CD4-positive, alpha-beta T cell treated with Interferon alpha-2 for 1 hour (primary cell): ENCODE measurements around the gene NCEH1.

ENCODE experiments used
- DNase-seq, 2 donors: peaks; one replicate each; pipeline ENCODE4 v3.0.0-alpha.2; 2020 to 2022

NCEH1 gene

GRCh38 chr3:172608575-172608974 is 102.3 kb downstream of the NCEH1 start:
- DNase-seq, result no peak

DNA sequence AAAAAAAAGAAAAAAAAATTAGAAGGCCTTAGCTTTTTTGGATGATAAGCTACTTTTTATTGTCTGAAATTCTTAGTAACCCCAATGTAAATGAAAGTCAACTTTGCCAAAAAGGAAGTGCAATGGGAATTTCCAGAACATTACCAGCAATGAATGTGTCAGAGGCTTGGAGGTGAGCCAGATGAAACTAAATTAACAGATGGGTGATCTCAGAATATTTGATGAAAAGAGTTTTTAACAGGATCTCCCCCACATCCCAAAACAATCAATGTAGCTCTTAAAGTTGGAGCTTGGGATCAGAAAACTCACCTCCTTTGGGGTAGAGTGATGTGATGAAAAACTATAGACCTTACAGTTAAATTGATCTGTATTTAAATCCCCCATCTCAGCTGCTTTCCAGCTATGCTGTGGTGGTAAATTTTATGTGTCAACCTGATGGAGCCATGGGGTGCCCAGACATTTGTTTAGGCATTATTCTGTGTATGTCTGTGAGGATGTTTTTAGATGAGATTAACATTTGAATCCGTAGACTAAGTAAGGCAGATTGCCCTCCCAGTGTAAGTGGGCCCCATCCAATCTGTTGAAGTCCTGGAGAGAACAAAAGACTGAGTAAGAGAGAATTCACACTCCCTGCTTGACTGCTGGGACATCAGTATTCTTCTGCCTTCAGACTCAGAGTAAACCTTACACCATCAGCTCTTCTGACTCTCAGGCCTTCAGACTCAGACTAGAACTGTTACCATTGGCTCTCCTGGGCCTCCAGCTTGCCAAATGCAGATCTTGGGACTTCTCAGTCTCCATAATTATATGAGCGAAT is 103.4 kb downstream of the NCEH1 start:
- no peak for DNase-seq

DNA sequence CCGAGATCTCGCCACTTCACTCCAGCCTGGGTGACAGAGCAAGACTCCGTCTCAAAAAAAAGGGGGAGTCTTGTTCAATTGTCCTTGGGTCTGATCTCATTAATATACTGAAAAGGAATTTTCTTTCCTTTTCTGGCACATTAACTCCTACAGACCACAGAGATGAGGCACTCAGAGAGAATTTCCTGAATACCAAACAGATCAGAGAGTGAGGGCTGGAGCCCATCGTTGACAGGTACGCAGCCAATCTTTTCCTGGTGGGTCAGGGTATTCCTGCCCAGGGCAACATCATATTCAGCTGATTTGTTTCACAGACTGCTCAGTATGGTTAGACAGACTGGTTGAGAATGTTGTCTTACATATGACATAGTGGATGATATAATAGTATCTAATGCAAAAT is 104.8 kb downstream of the NCEH1 start:
- DNase-seq, result no peak

DNA sequence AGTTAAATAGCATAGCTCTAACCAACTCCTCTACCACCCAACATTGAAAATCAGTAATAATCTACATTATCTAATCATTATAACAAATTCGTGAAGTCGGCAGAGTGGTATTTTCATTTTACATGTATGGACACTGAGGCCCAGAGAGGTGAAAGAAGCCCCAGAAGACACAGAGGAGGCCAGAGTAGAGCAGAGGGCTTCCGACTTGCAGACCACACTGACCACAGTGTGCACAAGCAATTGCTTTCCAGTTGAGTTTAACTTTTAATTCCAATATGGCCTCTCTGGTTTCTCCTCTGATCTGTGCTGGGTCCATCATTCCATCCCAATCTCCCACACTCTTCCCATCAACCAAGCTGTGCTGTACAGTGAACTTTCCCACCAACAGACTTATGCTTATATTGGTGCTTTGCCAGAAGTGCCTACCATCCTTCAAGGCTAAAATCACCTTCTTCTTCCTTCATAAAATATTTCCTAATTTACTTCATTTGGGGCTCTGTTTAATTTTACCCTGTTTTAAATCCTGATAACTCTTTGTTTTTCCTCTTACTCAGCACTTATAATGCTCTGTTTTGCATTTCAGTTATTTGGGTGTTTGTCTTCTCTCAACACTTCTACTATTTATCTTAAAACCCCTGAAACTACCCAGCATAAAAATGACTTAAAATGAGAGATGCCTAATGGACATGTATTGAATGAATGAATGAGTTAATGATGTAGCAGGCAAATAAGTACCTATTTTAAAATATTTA is 105.8 kb downstream of the NCEH1 start:
- no peak for DNase-seq

- DNase-seq, result no peak
Observed at GRCh38 chr3:172601066-172601832, 109.6 kb downstream of the NCEH1 start.

- no peak for DNase-seq
Observed at GRCh38 chr3:172600644-172601065, 110.2 kb downstream of the NCEH1 start.

GRCh38 chr3:172598904-172599303 is 112.0 kb downstream of the NCEH1 start:
- DNase-seq, result no peak

DNA sequence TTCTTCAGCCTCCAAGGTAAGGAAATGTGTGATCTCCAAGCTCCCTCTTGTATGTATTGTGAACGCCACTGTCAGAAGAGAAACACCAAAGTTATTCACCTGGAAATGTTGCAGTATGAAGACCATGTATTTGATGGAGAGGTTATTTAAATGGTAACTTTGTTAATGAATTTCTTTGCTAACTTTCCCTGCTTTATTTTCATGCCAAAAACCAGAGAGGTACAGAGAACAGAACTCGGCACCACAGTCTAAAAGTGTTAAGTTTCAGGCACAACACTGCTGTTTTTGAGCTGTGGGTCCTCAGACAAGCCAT is 114.5 kb downstream of the NCEH1 start:
- no peak for DNase-seq

DNA sequence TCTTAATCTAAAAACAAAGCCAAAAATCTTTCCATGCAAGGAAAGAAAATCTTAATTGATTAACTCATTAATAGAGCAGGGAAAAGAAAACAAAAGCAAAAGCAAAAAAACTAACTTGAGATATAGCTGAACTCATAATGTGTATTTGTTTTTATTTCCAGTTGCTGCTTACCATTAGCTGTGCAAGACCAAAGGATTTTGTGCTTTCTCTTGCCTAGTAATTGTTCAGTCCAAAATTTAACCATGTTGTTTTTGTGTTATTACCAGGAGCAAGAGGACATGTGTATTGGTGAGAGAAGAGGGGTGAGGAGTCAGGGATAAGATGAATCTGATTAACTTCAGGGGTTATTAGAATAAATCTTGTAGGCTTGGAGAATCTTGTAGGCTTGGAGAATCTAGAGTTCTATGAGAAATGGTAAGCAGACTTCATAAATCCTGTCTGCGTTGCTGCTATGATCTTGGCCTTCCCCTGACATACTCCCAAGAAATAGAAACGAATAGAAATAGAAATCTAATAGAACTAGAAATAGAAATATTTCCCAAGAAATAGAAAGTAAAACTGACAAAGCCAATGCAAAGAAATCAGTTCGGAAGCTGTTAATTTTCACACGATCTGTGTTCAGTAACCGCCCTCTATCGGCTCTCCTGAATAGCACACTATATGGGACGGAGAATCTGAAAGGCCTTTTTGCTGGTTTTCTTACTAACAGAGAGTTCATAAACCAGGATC is 115.0 kb downstream of the NCEH1 start:
- peak; percentile 69 to 88 for DNase-seq

DNA sequence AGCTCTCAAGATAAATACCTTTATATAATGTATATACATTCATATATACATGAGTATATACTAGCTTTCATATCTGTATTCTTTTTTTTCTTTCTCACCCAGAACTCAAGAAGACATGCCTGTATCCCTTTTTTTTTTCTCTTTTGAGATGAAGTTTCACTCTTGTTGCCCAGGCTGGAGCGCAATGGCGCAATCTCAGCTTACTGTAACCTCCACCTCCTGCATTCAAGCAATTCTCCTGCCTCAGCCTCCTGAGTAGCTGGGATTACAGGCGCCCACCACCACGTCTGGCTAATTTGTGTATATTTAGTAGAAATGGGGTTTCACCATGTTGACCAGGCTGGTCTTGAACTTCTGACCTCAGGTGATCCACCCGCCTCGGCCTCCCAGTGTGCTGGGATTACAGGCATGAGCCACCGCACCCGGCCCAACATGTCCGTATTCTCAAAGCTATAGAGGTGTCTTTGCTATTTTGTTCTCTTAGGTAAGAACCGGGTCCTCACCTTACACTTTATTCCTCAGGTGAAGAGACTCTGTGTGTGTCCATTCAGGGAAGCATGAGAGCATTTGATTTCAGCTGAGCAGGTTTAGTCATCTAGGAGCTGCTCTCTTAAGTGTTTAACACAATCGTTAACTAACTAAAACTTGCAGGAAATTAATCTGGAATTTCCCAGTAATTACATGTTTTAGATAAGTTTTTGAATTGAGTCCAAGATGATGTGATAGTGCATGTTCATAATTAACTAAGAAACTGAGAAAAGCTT is 115.8 kb downstream of the NCEH1 start:
- peak in 1 of 2 donors; percentile 44 for DNase-seq

DNA sequence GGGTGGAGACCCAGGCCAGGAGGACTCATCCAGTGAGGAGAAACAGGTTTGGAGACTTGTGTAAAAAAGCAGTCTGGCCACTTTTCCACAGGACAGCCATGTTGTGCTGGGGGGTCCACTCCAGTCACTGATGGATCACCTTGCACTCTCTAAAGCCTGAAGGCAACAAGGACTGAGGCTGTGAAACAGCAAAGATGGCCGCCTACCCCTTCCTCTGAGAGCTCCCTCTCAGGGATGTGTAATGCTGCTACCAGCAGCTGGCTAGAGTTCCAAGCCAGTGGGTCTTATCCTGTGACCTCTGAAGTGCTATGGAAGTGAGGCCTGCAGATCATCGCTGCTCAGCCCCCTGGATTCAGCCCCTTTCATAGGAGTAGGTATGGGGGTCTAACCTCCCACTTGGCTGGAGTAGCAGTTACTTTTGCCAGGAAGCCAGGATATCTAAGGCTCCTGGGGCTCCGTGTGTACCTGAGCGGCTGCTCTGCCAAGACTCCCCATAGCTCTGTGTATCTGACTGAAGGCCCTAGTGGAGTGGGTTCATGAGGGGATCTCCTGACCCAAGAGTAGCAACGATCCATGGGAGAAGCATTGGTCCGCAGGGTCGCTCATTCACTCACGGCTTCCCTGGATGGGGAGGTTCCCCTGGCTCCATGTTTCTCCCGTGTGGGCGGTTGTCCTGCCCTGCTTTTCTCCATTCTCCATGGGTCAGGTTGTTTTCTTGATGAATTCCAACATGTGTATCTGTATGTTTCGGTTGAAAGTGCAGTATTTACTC is 117.8 kb downstream of the NCEH1 start:
- DNase-seq, result peak in 1 of 2 donors; percentile 33

DNA sequence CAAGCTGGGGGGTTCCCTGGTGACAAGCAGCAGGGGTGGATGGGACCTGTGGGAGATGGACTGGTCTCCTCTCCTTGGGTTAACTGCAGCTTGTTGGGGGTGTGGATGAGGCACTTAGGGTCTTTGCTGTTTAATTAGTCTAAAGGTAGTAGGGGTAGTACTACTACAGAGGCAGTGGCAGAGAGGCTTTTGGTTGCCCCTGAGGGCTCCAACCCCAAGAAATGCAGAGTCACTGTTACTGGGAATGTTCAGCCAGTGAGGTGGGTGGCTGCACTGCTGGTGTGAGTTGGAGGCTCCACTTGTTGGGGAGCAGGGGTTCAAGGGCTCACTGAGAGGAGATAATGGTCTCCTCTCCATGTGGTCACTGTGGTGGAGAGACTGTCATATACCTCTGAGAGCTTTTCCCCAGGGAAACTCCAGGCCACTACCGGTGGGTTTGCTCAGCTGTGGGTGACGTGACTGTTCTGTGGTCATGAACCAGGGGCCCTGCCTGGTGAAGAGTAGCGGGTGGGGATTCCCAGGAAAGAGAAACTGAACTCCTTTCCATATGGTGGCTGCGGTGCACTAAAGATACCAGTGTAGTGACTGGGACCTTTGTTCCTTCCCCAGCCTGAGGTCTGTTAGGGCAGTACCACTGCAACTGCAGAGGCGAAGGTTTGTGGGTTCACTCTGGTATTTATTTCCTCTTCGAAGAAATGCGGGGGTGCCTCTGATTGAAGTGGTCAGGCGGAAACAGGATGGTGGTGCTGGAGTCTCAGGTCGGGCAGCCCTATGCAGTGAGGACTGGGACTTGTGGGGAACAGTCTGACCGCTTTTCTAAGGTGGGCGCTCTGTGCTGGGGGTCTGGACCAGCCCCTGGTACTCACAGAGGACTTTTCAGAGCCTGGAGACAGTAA is 118.7 kb downstream of the NCEH1 start:
- peak; percentile 91 to 94 for DNase-seq

GRCh38 chr3:172591125-172591605 is 119.7 kb downstream of the NCEH1 start:
- peak in 1 of 2 donors; percentile 29 for DNase-seq

DNA sequence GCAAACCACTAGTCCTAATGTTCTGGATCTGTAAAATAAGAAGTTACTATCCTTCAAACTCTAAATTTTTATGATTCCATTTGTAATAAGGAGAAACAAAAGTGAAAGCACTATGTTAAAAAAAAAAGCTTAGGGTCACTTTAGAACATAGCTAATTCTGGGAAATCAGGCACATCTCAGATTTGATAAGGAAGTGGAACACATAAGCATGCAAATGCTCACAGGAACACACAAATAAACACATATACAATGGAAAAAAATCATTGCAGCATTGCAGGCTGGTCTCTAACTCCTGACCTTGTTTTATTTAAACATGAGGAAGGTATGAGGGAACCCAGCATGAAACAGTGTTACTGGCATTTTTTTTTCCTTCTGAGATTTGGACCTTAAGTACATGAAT is 124.4 kb downstream of the NCEH1 start:
- peak in 1 of 2 donors; percentile 70 for DNase-seq

- peak in 1 of 2 donors; percentile 24 for DNase-seq
Observed at GRCh38 chr3:172585954-172586353, 124.9 kb downstream of the NCEH1 start.

GRCh38 chr3:172582712-172583111 is 128.2 kb downstream of the NCEH1 start:
- DNase-seq, result no peak

DNA sequence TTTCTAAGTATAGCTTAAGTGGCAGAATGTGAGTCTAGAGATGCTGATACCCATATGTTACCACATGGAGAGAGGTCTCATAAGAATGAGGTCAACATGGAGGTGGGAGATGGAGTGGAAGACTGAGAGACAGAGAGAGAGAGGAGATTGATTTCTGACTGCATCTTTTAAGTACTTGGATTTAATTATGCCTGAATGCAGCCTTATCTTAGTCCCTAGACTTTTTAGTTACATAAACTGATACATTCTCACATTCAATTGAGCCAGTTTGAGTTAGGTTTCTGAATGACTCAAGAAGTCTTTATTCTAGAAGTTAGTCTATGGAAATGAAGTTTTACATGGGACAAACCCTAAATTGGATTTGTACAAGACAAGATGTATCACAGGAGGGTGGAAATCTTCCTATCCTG is 129.1 kb downstream of the NCEH1 start:
- no peak for DNase-seq

GRCh38 chr3:172580680-172581401 is 130.0 kb downstream of the NCEH1 start:
- peak in 1 of 2 donors; percentile 63 for DNase-seq
